Stimulated activated CD4-positive, alpha-beta T cell treated with anti-CD3 and anti-CD28 coated beads, Interleukin-12 subunit alpha, Interleukin-12 subunit beta, amount 100 ng/mL, for 48 hours (primary cell): ENCODE measurements around the gene ZNF618.
"Not testable (repeated sequence)": the region's sequence is repeated elsewhere in the genome, so short reads cannot be mapped to it uniquely, and the experiment has no call there.

ENCODE experiments used
- DNase-seq, 3 donors: peaks; one replicate each; pipeline ENCODE4 v3.0.0-alpha.2; 2020; ENCODE audit warnings: low read depth in 2 of 3, low spot score in 1 of 3

Gene ZNF618

DNA sequence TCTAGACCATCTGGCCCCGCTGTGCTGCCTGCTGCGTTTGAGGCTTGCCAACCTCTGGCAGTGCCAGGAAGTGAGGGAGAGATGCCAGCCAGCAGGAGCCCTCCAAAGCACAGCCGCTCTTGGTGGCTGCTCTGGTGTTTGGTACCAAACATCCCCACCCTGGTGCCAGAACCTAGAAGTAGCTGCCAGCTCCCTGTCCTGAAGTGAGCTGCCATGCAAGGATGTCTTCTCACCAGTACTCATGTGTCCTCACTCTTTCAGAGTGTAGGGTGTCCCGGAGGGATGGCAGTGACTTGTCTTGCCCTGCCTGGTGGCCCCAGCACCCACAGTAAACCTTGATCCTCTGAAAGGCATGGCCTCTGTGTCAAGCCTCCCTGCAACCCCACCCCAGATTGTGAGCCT is 158.6 kb downstream of the ZNF618 start:
- DNase-seq = no peak

DNA sequence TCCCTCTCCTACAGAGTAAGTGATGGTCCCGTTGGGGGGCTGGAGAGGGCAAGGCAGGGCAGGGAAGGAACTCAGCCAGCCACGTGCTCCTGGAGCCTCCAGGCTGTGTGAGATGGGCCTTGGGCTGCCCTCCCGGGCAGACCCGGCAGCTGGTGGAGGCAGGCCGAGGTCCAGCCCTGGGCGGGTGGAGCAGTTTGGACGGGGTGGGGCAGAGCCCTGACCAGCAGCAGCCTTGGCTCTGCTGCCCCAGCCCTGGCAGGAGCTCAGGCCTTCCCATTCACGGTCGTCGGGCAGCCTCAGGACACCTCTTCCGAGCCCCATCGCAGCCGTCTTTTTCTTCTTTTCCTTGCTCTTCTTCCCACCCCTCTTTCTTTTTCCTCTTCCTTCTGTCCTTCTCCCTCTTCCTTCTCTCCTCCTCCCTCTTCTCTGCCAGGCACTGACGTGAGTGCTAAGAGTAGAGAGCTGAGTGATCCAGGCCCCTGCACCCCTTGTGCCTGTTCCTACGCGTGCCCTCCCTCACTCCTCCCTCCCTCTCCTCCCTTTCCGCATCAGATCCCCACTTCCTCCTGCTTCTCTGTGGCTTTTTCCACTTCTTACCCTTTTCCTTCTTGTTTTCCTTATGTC is 159.2 kb downstream of the ZNF618 start:
- no peak for DNase-seq

DNA sequence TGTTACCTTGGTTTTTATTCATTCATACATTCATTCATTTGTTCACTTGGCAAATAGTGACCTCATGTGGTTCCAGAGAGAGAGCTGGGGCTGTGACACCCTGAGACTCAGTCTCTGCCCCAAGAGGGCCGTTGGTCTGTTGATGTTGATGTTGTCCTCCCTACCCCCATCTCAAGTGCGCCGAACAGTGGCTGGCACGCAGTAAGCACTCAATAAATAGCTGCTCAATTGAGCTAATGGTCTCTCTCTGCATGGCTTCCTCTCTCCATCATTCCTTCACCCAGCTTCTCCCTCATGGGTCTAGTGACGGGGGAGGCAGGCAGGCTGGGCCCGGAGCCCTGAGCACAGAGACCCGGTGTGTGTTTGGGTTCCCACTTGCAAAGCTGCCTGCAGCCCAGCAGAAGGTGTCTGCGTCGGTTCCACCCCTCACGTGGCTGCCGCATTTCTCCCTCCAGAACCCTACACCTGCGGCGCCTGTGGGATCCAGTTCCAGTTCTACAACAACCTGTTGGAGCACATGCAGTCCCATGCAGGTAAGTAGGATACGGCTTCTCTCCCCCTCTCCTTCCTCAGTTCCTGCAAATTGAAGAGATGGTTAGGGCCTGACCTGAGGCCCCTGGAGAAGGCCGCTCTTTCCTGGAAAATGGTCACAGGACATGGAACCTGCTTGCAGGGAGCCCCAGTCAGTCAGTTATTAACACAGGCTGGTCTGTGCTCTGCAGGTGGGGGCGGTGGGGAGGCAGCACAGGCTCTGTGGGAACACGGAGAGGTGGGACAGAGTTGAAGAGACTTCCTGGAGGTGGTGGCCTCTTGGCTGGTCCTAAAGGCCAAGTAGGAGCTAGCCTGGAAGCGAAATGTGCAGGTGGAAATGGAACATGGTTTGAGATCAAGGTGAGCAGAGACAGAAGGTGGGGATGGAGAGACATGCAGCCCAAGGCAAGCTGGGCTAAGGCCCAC is 160.0 kb downstream of the ZNF618 start:
- no peak for DNase-seq

DNA sequence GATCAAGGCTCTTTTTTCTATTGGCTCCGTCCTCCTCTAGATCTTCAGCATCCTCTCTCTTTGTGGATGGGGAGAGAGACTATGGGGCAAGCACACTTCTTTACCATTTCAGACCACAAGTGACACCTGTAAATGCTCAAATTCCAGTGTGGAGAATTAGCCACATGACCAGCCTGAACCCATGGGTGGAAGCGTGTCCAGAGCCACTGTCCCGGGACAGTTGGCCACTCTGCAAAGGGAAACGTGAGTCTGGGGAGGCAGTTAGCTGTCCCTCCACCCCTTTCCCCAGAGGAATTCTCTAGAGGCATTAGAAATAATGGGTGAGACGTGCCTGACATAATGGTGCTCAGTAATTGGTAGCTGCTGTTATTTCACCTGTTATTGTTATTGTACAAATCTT is 161.1 kb downstream of the ZNF618 start:
- no peak for DNase-seq

DNA sequence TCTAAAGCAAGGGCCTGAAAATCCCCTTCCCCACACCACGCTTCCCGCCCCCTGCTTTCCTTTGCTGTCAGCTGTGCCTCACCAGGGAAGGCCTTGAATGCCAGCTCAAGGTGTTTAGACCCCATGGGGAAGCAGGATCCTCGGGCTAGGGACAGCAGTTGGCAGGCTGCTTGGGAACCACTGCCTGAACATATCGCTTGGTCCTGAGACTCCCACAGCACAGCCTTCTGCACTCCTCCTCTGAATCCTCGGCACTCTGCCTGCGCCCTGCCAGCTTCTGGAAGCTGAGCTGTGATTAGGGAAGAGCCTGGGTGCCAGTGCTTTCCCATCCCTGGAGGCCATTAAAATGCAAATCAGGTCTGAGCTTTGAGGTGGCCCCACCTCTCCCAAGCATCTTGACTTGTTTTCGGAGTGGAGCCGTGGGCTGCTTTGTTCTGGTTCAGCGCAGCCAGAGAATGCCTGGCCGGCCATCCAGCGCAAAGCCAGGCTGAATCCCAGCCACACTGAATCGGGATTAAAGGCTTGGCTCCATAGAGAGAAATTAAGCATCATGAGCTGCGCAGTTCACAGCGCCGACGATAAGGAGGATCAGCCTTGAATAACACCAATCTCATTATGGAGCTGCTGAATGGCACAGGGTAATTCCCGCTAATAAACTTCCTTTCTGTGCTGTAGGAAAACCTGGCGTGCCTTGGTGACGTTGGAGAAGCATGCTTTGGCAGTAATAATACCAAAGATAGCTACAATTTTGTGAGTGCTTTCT is 162.0 kb downstream of the ZNF618 start:
- DNase-seq = no peak

DNA sequence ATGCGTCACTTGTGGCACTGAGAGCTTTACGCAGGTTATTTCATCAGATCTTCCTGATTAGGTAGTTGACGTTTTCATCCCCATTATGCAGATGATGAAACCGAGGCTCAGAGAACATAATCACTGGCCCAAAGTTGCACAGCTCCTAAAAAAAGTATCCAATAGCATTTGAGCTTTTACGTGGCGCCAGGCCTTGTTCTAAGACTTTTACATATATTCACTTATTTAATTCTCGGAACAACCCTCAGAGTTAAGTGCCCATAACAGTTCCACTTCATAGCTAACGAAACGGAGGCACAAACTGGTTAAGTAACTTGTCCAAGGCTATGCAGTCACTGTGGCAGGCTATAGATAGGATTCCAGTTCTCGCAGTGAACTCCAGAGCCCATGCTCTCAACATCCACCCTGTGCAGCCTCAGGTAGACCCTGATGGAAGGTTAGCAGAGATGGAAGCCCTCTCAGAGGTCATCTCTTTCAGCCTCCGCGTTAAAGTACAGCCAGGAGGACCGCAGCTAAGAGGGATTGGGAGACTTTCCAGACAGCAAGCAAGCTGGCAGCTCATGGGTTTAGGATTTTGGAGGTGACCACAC is 162.7 kb downstream of the ZNF618 start:
- no peak for DNase-seq

DNA sequence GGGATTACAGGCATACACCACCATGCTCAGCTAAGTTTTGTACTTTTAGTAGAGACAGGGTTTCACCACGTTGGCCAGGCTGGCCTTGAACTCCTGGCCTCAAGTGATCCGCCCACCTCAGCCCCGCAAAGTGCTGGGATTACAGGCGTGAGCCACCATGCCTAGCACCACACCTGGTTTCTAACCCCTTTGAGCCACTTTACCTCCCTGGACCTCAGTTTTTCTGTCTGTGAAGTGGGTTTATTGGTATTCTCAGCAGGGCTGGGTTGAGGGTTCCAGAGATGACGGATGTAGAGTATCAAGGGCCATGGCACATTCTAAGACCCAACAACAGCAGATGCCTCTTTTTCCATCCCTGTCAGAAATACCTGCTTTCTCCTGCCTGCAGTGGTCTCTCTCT is 163.4 kb downstream of the ZNF618 start:
- DNase-seq = no peak

DNA sequence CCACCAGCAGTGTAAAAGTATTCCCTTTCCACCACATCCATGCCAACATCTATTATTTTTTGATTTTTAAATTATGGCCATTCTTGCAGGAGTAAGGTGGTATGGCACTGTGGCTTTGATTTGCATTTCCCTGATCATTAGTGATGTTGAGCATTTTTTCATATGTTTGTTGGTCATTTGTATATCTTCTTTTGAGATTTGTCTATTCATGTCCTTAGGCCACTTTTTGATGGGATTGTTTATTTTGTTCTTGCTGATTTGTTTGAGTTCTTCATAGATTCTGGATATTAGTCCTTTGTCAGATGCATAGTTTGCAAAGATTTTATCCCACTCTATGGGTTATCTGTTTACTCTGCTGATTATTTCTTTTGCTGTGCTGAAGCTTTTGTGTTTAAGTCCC is 167.6 kb downstream of the ZNF618 start:
- DNase-seq = not testable (repeated sequence)

DNA sequence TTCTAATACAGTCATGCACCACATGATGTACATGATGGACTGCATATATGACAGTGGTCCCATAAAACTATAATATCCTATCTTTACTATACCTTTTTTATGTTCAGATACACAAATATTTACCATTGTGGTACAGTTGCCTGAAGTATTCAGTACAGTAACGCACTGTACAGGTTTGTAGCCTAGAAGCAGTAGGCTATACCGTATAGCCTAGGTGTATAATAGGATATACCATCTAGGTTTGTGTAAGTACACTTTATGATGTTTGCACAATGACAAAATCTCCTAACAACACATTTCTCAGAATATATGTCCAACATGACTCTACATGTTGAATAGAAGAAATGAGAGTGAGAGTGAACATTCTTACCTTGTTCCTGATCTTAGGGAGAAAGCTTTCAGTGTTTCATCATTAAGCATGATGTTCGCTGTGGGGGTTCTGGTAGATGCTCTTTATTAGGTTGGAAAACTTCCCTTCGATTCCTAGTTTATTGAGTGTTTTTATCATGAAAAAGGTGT is 170.2 kb downstream of the ZNF618 start:
- DNase-seq = no peak

DNA sequence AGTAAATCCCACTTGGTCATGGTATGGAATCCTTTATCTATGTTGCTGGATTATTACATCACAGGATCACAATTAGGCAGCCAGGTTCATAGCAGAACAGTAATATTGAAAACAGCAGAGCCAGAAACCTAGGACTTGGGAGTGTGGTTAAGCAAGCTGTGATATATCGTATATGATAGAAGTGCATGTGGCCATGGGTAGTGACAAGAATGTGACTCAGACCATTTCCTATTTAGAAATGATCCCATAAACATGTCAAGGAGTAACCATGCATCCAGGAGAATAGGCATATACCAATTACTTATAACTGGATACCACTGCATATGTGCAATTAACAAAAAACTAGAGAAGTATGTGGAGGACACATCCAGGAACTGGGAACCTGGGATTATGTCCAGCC is 170.8 kb downstream of the ZNF618 start:
- no peak for DNase-seq

DNA sequence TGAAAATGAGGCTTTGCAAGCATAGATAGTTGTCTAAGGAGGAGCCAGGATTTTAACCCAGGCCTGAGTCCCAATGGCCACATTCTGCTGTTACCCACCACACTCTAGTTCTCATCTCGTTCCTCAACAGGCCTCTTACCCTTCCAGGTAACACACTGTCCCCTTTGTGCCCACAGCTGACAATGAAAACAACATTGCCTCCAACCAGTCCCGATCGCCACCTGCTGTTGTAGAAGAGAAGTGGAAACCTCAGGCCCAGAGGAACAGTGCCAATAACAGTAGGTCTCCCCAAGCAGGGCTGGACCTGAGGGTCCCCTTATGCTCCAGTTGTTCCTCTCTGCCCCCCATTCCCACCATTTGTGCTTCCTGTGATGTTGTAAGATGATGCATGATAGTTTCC is 171.6 kb downstream of the ZNF618 start:
- no peak for DNase-seq

DNA sequence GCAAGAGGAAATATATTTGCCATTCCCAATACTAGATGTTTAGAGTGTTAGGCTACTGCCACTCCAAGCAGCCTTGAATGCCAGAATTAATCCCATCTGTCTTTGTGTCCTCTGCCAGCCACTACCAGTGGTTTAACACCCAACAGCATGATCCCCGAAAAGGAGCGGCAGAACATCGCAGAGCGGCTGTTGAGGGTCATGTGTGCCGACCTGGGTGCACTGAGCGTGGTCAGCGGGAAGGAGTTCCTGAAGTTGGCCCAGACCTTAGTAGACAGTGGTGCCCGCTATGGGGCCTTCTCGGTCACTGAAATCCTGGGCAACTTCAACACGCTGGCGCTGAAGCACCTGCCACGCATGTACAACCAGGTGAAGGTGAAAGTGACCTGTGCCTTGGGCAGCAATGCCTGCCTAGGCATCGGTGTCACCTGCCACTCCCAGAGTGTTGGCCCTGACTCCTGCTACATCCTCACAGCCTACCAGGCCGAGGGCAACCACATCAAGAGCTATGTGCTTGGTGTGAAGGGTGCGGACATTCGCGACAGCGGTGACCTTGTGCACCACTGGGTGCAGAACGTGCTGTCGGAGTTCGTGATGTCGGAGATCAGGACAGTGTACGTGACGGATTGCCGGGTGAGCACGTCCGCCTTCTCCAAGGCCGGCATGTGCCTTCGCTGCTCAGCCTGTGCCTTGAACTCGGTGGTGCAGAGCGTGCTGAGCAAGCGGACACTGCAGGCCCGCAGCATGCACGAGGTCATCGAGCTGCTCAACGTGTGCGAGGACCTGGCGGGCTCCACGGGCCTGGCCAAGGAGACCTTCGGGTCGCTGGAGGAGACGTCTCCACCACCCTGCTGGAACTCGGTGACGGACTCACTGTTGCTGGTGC is 172.7 kb downstream of the ZNF618 start:
- DNase-seq = no peak

DNA sequence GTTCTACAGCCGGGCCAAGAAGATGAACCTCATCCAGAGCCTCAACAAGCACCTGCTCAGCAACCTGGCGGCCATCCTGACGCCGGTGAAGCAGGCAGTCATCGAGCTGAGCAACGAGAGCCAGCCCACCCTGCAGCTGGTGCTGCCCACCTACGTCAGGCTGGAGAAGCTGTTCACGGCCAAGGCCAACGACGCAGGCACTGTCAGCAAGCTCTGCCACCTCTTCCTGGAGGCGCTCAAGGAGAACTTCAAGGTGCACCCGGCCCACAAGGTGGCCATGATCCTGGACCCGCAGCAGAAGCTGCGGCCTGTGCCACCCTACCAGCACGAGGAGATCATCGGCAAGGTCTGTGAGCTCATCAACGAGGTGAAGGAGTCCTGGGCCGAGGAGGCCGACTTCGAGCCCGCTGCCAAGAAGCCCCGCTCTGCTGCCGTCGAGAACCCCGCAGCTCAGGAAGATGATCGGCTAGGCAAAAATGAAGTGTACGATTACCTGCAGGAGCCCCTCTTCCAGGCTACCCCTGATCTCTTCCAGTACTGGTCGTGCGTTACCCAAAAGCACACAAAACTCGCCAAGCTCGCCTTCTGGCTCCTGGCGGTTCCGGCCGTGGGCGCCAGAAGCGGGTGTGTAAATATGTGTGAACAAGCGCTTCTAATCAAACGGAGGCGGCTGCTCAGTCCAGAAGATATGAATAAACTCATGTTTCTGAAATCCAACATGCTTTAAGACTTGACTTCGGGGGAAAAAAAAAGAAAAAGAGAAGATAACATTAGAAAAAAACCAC is 173.5 kb downstream of the ZNF618 start:
- DNase-seq = no peak

DNA sequence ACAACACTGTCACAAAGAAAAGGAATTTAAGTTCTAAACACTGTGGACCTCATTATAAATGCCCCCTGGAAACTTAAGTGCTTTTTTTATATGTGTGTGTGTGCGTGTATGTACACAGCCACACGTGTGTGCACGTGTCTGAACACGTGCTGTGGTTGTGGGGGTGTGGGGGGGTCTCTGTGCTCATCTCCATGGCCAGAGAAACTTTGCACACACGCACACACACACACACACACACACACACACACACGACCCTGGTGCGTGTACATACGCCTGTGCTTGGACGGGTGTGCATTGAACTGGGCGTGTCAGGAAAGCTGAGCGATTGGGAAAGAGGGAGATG is 174.1 kb downstream of the ZNF618 start:
- DNase-seq = no peak

DNA sequence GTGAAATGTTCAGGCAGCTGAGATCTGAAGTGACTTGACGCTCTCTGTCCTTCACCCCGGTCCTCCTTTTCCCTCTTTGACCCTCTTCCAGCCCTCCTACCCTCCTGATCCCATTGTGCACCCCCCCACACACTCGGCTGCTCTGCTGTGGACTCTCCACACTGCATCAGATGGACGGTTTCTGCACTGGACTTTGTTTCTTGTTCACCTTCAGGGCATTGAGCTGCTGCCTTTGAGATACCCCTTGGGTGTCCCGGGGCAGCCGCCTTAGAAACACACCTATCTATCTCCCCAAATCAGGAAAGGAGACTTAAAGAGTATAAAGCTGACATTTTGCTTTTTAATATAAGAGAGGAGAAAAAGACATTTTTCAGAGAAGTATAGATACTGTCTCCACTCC is 174.5 kb downstream of the ZNF618 start:
- DNase-seq = no peak

DNA sequence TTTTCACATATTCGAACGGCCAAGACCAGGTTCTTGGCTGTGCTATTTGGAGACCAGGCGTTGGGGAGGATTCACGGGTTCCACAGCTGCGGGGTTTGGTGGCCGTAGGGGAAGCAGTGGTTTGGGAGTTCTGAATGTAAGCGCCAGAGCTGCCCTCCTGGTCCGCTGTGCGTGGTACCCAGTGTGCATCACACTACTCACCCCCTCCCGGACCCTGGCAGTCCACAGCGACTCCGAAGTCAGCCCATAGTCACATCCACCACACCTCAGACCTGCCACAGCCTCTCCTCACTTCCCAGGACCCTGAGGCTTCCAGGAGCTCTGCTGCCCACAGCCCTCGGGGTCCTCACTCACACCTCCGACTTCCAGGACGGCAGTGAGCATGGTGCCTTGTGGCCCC is 175.2 kb downstream of the ZNF618 start:
- DNase-seq = no peak

DNA sequence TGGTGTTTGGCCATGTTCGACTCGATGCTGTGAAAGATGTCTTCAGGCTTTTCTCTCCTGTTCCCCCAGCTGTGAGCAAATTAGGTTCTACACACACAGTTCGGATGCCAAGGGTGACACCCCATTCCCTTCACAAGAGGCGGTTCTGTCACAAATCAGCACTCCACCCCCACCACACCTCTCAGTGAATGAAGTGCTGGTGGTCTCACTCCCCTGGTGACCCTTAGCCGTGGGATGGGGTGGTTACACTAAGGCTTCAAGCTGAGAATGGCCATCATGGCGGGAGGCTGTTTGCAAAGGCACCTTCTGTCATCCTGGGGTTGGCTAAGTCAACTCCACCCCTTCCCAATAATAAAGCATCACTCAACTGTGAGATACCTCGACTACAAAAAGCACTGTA is 175.6 kb downstream of the ZNF618 start:
- DNase-seq = no peak

DNA sequence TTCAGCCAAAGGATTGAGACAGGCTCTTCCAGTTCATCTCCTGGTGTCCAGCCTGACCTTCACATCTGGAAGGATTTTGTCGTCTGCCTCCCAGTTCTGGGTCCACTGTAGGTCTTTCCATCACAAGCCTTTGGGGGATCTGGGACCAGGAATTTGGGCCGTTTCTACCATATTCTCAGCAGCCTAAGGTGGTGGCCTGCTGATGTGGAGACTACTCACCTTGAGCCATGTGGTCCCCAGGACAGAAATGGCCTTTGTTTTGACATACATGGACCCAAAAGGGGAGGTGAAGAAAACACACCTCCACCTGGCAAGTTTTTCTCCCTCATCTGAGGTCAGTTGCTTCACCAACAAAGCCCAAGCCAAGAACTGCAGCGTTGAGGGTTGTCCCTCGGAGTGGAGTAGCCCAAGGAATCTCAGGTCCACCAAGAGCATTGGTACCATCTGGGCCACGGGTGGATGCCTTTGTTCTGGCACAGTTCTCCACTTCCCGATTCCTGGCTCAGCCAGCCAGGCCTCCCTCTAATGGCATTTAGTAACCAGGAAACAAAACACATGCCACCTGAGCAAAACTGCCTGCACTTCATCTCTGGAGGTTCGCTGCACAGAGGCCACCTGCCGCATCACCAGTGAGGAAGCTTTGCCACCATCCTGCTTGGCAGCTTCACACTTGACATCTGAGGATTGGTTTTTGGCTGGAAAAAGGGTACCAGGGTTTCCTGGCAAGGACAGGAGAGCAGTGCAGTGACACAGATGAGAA is 177.3 kb downstream of the ZNF618 start:
- DNase-seq = no peak

DNA sequence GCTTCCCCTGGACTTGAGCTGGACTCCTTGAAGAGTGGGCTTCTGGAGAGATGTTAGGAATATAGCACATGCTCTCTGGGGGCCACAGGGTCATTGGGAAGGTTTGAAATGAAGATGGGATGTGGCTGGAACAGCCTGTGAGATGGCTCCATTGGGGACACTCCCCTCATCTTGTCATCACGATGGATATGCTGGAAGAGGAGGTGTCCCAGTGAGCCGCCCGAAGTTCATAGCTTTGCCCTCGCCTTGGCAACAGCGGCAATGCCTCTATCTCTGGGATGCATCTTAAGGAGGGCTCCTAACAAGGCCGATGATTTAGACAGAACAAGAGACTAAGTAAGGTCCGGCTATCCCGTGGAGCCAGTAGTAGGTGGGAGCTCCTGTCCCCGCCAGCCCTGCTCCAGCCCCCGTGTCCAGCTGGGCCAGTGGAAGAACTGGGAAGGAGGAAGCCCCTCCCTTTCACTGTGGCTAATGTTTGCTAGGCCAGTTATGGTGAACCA is 178.1 kb downstream of the ZNF618 start:
- DNase-seq = no peak
